ENCODE data around the gene P2RY6. TPM values are rescaled to one million over a fixed set of nuclear protein-coding genes. Genes with fewer than 3 reads are reported as not detected.

The P2RY6 gene
- total RNA-seq, 4 donors from 2014 or later = 1.0 to 4.2 (median 2.4) TPM

DNA sequence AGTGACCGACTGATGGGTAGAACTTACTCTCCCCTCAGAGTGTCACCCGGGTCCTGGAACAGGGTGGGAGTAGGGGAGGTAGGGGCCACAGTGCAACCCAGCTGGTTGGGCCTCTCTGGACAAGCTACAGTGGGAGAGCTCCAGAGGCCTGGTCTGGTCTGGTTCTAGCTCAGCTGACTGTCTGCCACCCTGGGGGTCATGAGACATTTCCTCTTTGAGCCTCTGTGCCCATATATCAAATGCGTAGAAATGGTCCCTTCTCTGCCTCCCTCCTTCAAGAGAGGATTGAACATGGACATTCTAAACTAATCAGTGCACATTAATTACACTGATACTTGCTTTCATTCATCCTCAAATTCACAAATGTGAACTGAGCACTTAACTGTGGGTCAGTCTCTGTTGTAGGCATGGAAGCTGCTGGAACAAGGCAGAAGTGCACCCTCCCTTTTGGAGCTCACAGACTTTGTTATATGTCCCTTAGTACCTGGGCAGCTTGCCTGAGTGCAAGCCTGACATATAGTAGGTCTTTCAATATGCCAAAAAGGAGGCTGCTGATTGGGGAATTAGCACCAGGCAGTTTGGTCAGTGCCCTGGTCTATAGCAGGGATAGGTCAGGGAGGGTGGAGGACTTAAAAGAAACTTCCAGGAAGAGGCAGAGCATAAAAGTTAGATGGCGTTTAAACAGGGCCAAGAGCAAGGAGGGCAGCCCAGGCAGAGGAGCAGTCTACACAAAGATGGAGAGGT is 61.7 kb downstream of the P2RY6 start:
- DNase-seq (ENCODE audit: low spot score) (no peak), ATAC-seq (ENCODE audit: low FRiP score) (peak; percentile 2)
- TF ChIP-seq, protein P1, sequence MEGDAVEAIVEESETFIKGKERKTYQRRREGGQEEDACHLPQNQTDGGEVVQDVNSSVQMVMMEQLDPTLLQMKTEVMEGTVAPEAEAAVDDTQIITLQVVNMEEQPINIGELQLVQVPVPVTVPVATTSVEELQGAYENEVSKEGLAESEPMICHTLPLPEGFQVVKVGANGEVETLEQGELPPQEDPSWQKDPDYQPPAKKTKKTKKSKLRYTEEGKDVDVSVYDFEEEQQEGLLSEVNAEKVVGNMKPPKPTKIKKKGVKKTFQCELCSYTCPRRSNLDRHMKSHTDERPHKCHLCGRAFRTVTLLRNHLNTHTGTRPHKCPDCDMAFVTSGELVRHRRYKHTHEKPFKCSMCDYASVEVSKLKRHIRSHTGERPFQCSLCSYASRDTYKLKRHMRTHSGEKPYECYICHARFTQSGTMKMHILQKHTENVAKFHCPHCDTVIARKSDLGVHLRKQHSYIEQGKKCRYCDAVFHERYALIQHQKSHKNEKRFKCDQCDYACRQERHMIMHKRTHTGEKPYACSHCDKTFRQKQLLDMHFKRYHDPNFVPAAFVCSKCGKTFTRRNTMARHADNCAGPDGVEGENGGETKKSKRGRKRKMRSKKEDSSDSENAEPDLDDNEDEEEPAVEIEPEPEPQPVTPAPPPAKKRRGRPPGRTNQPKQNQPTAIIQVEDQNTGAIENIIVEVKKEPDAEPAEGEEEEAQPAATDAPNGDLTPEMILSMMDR (IDR thresholded peaks at IDR 0.05) = no peak

DNA sequence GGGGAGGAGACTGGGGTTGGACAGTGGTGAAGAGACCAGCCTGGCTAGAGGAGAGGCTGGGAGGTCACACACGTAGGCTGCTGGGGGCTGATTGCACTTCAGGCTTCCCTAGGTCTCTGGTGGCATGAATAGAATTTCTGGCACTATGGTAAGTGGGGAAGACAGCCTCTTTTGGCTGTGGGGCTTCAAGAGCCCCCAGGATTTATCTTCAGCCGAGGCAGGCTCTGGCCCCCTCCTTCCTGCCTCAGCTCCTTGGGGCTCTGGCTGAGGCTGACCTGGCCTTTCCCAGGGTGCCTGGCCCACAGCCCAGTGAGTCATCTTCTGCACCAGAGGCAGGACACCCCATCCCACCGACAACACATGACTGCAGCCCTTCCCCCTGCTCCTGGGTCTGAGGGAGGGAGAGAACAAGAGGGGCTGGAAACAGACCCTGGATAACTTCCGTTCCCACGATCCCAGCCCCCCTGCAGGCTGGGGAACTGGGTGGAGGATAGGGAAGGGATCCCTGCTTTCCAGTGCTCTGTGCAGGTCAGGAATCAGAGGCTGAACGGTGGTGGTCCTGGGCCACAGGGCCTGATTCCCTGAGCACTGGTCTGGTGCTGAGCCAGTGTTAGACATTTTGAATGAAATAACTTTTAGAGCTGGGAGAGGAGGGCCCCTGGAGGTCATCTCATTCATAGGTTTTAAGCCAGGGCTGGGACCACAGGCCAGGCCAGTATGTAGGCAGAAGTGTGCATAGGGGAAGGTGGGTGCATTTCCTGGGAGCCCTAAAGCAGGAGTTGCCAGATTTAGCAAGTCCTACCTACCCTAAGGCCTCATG is 62.5 kb downstream of the P2RY6 start:
- DNase-seq (ENCODE audit: low spot score) = peak; percentile 89
- peak; percentile 89 for ATAC-seq (ENCODE audit: low FRiP score)
- TF ChIP-seq, protein P1 (IDR thresholded peaks at IDR 0.05) = no peak

DNA sequence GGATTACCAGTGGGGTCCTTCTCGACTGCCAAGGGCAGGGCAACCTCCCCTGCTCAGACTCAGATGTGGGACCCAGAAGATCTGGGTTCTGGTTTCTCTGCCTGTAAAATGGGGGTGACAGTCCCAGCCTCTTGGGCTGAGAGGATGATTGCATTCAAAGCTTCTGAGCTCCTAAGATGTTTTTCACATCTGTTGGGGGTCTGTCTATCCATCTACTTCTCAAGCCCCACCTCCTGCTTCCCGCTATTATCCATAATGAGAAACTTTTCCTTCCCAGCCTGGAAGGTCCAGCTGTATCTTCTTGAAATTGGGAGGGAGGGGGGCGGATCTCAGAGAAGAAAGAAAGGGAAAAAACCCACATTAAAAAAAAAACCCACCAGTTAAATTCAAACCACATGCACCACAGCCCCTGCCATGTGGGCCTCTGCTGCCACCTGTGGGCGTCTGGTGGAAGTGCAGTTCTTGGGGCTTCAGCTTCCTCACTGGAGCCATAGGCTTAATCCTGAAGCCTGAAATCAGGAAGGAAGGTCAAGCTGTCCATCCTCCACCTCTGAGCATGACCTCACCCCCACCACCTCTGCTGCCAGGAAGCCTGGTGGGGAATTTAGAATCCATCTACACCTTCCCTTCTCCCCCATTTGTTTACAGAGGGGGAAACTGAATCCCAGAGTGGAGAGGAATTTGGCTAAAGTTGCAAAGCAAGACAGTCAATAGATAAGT is 63.2 kb downstream of the P2RY6 start:
- DNase-seq (ENCODE audit: low spot score) (peak; percentile 84), ATAC-seq (ENCODE audit: low FRiP score) (peak; percentile 64)
- TF ChIP-seq, protein P1 (IDR thresholded peaks at IDR 0.05) = peak in 2 of 3 donors; percentile 55 to 77

DNA sequence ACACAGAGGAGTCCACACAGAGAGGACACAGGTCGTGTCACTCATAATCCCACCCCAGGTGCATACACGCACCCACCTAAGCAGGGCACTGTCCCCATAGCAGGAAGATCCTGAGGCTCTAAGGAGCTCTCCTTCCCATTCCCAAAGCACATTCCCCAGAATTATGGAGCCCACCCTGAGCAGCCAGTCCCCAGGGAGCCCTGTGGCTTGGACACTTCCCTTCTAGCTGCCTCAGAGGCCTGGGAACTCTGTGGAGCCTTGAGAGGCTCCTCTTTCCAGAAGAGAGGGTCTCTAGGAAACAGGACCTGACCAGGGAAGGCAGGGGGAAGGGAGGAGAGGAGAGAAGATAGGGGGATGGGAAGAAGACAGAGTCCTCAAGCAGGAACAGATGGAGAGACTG is 65.7 kb downstream of the P2RY6 start:
- ATAC-seq (ENCODE audit: low FRiP score) (no peak), DNase-seq (ENCODE audit: low spot score) (no peak)
- TF ChIP-seq, protein P1 (IDR thresholded peaks at IDR 0.05) = no peak

DNA sequence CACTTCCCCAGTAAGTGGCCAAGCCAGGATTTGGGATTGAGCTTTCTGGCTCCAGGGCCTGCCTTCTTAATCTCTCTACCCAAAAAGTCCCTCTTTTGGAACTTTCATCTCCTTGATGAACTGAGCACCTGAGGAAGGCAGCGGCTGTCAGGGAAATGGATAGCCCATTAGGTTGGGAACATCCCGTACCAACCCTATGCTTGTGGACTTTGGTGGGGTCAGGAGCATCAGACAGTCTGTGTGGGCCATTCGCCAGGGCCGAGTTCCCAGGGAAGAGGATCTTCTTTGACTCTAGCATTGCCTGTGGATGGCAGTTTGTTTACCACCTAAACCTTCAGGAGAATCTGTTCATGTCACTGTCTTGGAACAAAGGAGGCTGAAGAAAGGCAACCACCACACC is 66.1 kb downstream of the P2RY6 start:
- ATAC-seq (ENCODE audit: low FRiP score) (no peak), DNase-seq (ENCODE audit: low spot score) (no peak)
- TF ChIP-seq, protein P1 (IDR thresholded peaks at IDR 0.05) = no peak

DNA sequence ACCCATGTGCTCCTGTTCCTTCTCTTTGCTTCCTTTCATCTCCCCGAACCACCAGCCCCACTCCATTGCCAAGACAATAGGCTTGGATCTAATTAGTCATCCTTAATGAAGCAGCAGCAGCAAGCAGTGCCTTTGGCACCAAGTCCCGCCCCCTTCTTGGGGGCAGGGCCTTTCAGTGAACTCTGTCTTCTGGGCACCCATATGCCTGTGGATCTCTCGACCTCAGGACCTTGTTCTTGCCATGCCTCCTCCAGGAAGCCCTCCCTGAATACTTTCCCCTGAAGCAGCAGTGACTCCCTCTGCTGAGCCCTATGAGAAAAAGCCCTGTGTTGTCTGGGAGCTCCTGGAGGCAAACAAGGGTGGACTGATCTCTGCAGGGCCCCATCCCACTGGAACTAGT is 68.0 kb downstream of the P2RY6 start:
- DNase-seq (ENCODE audit: low spot score) = no peak
- TF ChIP-seq, protein P1 (IDR thresholded peaks at IDR 0.05) = no peak
- no peak for ATAC-seq (ENCODE audit: low FRiP score)

Data from omental fat pad (tissue), 4 donors.